ACC112 (cell line): ENCODE measurements around the gene OPN1MW.
"Not testable (repeated sequence)": the region's sequence is repeated elsewhere in the genome, so short reads cannot be mapped to it uniquely, and the experiment has no call there.

Experiments
- H2AFZ ChIP-seq: fragments of 200-600 bp; sonication (generic); one replicate; pipeline ENCODE4 v1.6.0; 2017; ENCODE audit warnings: antibody characterized with exemption, low read length; ENCODE audit not compliant: unreplicated experiment
- H3K27ac ChIP-seq: fragments of 200-600 bp; sonication (generic); 2 replicates; pipeline ENCODE4 v1.5.1; 2014; ENCODE audit warnings: low read depth, mild to moderate bottlenecking, antibody characterized with exemption, low read length, moderate library complexity
- H3K27me3 ChIP-seq: fragments of 200-600 bp; sonication (generic); 2 replicates; pipeline ENCODE4 v1.6.1; 2014; ENCODE audit warnings: mild to moderate bottlenecking, antibody characterized with exemption, low read length, moderate library complexity, mixed read lengths; ENCODE audit not compliant: insufficient read depth
- H3K36me3 ChIP-seq: fragments of 200-600 bp; sonication (generic); 2 replicates; pipeline ENCODE4 v1.6.1; 2016; ENCODE audit warnings: mild to moderate bottlenecking, antibody characterized with exemption, low read length, moderate library complexity, mixed read lengths; ENCODE audit not compliant: insufficient read depth
- H3K4me1 ChIP-seq: fragments of 200-600 bp; sonication (generic); one replicate; pipeline ENCODE4 v1.6.1; 2016; ENCODE audit warnings: low read length, mixed read lengths; ENCODE audit not compliant: insufficient read depth, unreplicated experiment, control insufficient read depth
- H3K4me3 ChIP-seq: fragments of 200-600 bp; sonication (generic); 2 replicates; pipeline ENCODE4 v1.5.1; 2014; ENCODE audit warnings: mild to moderate bottlenecking, low read depth, low read length
- H3K79me2 ChIP-seq: fragments of 200-600 bp; sonication (generic); one replicate; pipeline ENCODE4 v1.6.0; 2016; ENCODE audit warnings: low read length; ENCODE audit not compliant: control insufficient read depth, unreplicated experiment, insufficient read depth

The OPN1MW gene

DNA sequence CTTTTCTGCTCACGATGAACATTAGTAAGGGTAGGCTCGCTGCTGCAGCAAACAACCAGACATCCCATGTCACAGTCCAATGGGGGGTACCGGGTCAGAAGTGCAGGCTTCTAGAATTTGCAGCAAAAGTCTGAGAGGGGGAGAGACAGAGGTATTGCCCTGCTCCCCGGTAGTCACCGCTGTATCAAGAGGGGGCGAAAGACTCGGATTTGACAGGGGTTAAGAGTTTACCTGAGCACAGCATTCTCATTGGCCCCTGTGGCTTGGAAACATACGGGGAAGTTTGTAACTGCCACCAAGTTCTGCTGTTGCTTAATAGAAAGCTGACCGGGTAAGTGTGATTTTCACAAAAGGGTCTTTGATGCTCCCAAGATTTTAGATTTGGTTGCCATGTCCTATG is 28.7 kb downstream of the OPN1MW start:
- not testable (repeated sequence) for H3K4me1 ChIP-seq, H3K36me3 ChIP-seq, H2AFZ ChIP-seq, H3K27ac ChIP-seq, H3K79me2 ChIP-seq, H3K4me3 ChIP-seq, H3K27me3 ChIP-seq

GRCh38 chrX:154211499-154211898 is 29.1 kb downstream of the OPN1MW start:
- H3K4me3 ChIP-seq, H3K79me2 ChIP-seq, H3K27ac ChIP-seq, H3K36me3 ChIP-seq, H3K4me1 ChIP-seq, H2AFZ ChIP-seq, H3K27me3 ChIP-seq: not testable (repeated sequence)

DNA sequence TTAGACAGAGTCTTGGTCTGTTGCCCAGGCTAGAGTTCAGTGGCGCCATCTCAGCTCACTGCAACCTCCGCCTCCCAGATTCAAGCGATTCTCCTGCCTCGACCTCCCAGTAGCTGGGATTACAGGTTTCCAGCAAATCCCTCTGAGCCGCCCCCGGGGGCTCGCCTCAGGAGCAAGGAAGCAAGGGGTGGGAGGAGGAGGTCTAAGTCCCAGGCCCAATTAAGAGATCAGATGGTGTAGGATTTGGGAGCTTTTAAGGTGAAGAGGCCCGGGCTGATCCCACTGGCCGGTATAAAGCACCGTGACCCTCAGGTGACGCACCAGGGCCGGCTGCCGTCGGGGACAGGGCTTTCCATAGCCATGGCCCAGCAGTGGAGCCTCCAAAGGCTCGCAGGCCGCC is 37.1 kb downstream of the OPN1MW start, which contains the start of gene OPN1MW2:
TSS of gene OPN1MW2 (plus strand) at position 301 of the 400 bp plus-strand sequence. CDS start at position 361, 60 bp downstream.
- not testable (repeated sequence) for H3K79me2 ChIP-seq, H2AFZ ChIP-seq, H3K4me1 ChIP-seq, H3K4me3 ChIP-seq, H3K27ac ChIP-seq, H3K27me3 ChIP-seq, H3K36me3 ChIP-seq

DNA sequence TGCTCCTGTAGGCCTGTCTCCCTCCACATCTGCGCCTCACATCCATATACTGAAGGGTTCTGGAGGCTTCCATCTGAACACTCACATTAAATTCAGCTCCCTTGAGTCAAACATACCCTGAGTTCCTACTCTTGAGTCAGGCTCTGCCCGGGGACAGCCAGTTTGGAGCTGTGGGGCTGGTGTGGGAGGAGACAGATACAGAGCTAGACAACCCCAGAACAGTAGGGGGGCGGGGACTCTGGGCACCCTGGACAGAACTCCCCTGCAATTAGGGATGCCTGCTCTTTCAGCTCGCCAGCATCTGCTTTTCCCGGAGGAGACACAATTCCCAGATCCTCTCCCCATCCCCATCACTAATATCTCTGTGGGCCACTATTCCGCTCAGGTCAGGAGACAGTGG is 42.9 kb downstream of the OPN1MW start:
- H3K27ac ChIP-seq, H2AFZ ChIP-seq, H3K36me3 ChIP-seq, H3K79me2 ChIP-seq, H3K4me3 ChIP-seq, H3K4me1 ChIP-seq, H3K27me3 ChIP-seq: not testable (repeated sequence)

GRCh38 chrX:154226706-154227105 is 44.3 kb downstream of the OPN1MW start:
- H3K4me1 ChIP-seq, H3K4me3 ChIP-seq, H3K36me3 ChIP-seq, H3K27ac ChIP-seq, H3K27me3 ChIP-seq, H2AFZ ChIP-seq, H3K79me2 ChIP-seq: not testable (repeated sequence)

GRCh38 chrX:154231443-154231842 is 49.0 kb downstream of the OPN1MW start:
- H3K79me2 ChIP-seq, H3K36me3 ChIP-seq, H3K4me3 ChIP-seq, H3K27ac ChIP-seq, H3K4me1 ChIP-seq, H2AFZ ChIP-seq, H3K27me3 ChIP-seq: not testable (repeated sequence)

DNA sequence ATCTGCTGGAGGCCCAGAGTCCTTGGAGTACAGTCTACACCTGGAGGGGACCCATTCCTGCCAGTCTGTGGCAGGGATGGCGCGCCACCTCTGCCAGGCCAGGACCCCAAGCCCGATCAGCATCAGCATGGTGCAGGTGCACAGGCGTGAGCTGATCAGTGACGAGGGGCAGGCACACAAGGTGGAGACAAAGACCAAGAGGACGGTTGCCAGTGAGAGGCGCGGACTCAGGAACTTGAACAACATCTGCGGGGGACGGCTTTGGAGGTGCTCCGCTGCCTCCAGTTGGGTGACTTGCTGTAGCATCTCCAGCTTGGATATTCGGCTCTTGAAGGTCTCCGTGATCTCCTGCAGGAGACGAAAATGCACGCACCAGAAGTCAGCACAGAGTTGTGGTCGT is 51.2 kb downstream of the OPN1MW start:
- not testable (repeated sequence) for H3K79me2 ChIP-seq, H3K27ac ChIP-seq, H3K4me3 ChIP-seq, H3K4me1 ChIP-seq, H2AFZ ChIP-seq, H3K27me3 ChIP-seq, H3K36me3 ChIP-seq

- not testable (repeated sequence) for H3K27ac ChIP-seq, H3K4me1 ChIP-seq, H3K36me3 ChIP-seq, H3K4me3 ChIP-seq, H3K79me2 ChIP-seq, H3K27me3 ChIP-seq, H2AFZ ChIP-seq
Observed at GRCh38 chrX:154238939-154239559, 56.7 kb downstream of the OPN1MW start.

DNA sequence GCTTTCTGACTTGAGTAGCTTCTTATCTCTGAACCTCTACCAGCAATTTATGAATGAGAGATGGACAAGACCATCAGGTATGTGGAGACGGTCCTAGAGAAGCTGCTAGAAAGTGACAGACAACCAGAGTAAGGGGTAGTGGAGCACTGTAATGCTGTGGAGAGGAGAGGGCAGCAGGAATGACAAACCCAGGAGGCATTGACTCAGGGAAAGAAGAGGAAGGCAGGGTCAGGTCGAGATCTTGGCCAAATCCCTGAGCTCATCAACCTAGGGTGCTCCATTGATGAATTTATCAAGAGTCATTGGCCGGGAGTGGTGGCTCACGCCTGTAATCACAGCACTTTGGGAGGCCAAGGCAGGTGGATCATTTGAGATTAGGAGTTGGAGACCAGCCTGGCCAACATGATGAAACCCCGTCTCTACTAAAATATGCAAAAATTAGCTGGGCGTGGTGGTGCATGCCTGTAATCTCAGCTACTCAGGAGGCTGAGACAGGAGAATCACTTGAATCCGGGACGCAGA is 57.6 kb downstream of the OPN1MW start:
- H3K4me3 ChIP-seq, H3K27me3 ChIP-seq, H3K36me3 ChIP-seq, H2AFZ ChIP-seq, H3K27ac ChIP-seq, H3K4me1 ChIP-seq, H3K79me2 ChIP-seq: not testable (repeated sequence)
